ENCODE data around the gene DIPK1B. TPM values are rescaled to one million over a fixed set of nuclear protein-coding genes. Genes with fewer than 3 reads are reported as not detected.

Gene DIPK1B
- total RNA-seq, 3 donors from 2014 or later: 4.8 to 8.2 (median 5.6) TPM

DNA sequence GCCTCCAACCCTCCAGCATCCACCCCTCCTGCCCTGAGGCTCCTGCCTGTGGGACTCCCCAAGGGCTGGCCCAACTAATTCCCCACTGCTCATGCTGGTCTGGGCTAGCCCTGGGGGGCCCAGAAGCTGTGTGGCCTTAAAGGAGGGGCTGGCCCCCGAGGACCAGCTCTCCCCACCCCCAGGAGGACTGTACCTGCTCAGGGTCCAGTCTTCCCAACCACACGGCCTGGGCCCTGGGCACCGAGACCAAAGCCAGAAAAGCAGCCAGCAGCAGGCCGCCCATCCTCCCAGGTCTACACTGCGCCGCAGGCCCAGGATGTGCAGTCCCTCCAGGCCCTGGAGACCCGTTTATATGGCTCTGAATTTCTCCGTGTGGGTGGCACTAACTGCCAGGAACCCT lies 35.8 kb downstream of the DIPK1B start, which contains the start of gene LCN6:
Gene LCN6, minus strand, starts transcription at position 325 of the 400 bp plus-strand sequence. Its CDS starts 42 bp downstream, at position 283.
- peaks cover 0 to 14% of the 10 kb centered on the region in 2 donors for H3K27me3 ChIP-seq
- no peak within 1 kb of the TSS for H3K27ac ChIP-seq
- H3K4me3 ChIP-seq: no peak within 1 kb of the TSS
- H3K9me3 ChIP-seq: peaks cover 0 to 14% of the 10 kb centered on the region in 2 donors
- no peaks in the 10 kb centered on the region for H3K4me1 ChIP-seq
- TF ChIP-seq POLR2AphosphoS5 (IDR thresholded peaks at IDR 0.05) (no peak), POLR2A (IDR thresholded peaks at IDR 0.05) (no peak)
- TF ChIP-seq, protein P1, sequence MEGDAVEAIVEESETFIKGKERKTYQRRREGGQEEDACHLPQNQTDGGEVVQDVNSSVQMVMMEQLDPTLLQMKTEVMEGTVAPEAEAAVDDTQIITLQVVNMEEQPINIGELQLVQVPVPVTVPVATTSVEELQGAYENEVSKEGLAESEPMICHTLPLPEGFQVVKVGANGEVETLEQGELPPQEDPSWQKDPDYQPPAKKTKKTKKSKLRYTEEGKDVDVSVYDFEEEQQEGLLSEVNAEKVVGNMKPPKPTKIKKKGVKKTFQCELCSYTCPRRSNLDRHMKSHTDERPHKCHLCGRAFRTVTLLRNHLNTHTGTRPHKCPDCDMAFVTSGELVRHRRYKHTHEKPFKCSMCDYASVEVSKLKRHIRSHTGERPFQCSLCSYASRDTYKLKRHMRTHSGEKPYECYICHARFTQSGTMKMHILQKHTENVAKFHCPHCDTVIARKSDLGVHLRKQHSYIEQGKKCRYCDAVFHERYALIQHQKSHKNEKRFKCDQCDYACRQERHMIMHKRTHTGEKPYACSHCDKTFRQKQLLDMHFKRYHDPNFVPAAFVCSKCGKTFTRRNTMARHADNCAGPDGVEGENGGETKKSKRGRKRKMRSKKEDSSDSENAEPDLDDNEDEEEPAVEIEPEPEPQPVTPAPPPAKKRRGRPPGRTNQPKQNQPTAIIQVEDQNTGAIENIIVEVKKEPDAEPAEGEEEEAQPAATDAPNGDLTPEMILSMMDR (IDR thresholded peaks at IDR 0.05): no peak
- H3K36me3 ChIP-seq: no peaks in the 10 kb centered on the region
- intact Hi-C loops (cut with DNase I; ENCODE audit: low total_unique reads): no loop called here
- no peak for DNase-seq (ENCODE audit: low spot score in 2 of 2)

GRCh38 chr9:136748666-136749611 lies 36.6 kb downstream of the DIPK1B start:
- Histone ChIP-seq H3K4me3 (no peak overlapping the region), H3K36me3 (no peaks in the 10 kb centered on the region), H3K9me3 (peaks cover 4 to 14% of the 10 kb centered on the region in 2 donors), H3K4me1 (no peaks in the 10 kb centered on the region), H3K27ac (no peak overlapping the region), H3K27me3 (peaks cover 0 to 7% of the 10 kb centered on the region in 2 donors)
- DNase-seq (ENCODE audit: low spot score in 2 of 2): no peak
- intact Hi-C loops (cut with DNase I; ENCODE audit: low total_unique reads): no loop called here
- TF ChIP-seq, protein P1 (IDR thresholded peaks at IDR 0.05): no peak
- TF ChIP-seq POLR2A (IDR thresholded peaks at IDR 0.05) (no peak), POLR2AphosphoS5 (IDR thresholded peaks at IDR 0.05) (no peak)

DNA sequence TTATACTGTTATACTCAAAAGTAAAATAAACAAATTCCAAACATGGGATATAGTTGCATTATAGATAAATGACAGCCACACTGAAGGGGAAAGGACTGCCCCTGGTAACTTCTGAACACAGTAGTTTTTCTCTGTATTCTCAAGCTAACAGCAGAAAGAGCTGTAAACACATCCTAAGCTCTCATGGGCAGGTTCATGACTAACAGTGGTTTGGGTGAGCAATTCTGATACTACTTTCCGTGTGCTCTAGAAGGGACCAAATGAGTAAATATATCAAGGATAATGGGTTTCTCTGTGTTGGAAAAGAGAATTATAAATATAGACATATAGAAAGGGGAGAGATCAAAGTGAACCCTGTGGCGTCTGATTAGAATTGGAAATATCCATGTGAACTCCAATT lies 38.2 kb downstream of the DIPK1B start:
- TF ChIP-seq POLR2A (IDR thresholded peaks at IDR 0.05) (no peak), POLR2AphosphoS5 (IDR thresholded peaks at IDR 0.05) (no peak)
- TF ChIP-seq, protein P1 (IDR thresholded peaks at IDR 0.05): no peak
- H3K27ac ChIP-seq: no peak overlapping the region
- intact Hi-C loops (cut with DNase I; ENCODE audit: low total_unique reads): no loop called here

DNA sequence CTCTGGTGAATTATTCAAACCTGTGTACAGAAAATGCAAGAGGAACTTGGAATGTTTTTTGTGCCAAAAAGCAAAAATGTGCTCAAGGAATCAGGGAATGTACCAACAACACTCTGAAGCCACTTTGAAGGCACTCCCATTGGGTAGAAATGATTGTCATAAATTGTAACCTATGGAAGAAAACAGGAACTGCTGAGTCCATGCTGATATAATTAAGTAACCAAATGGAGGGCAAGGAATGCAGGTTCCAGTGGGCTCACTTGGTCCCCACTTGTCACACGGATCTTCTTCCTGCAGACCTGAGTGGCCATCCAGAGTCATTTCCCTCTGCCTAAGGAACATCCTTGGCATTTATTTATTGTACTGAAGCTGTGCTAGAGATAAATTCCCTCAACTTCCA lies 38.9 kb downstream of the DIPK1B start:
- H3K36me3 ChIP-seq: no peaks in the 10 kb centered on the region
- no peak overlapping the region for H3K27ac ChIP-seq
- H3K4me3 ChIP-seq: no peak overlapping the region
- H3K4me1 ChIP-seq: no peaks in the 10 kb centered on the region
- H3K9me3 ChIP-seq: peaks cover 14% of the 10 kb centered on the region in 2 donors
- intact Hi-C loops (cut with DNase I; ENCODE audit: low total_unique reads): no loop called here
- no peak for DNase-seq (ENCODE audit: low spot score in 2 of 2)
- no peaks in the 10 kb centered on the region for H3K27me3 ChIP-seq
- TF ChIP-seq, protein P1 (IDR thresholded peaks at IDR 0.05): no peak
- no peak for TF ChIP-seq POLR2A (IDR thresholded peaks at IDR 0.05)
- TF ChIP-seq POLR2AphosphoS5 (IDR thresholded peaks at IDR 0.05): no peak

More for the DNA sequence above, 38.2 kb downstream of the DIPK1B start:
- Histone ChIP-seq H3K4me1 (no peaks in the 10 kb centered on the region), H3K9me3 (peaks cover 10 to 14% of the 10 kb centered on the region in 2 donors), H3K27me3 (no peaks in the 10 kb centered on the region), H3K4me3 (no peak overlapping the region), H3K36me3 (no peaks in the 10 kb centered on the region)
- no peak for DNase-seq (ENCODE audit: low spot score in 2 of 2)

DNA sequence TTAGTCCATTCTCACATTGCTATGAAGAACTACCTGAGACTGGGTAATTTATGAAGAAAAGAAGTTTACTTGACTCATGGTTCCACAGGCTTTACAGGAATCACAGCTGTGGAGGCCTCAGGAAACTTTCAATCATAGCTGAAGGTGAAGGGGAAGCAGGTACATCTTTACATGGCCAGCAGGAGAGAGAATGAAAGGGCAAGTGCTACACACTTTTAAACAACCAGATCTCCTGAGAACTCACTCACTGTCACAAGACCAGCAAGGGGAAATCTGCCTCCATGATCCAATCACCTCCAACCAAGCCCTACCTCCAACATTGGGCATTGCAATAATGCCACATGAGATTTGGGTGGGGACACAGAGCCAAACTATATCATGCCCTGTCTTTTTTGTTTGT lies 39.4 kb downstream of the DIPK1B start:
- Histone ChIP-seq H3K36me3 (no peaks in the 10 kb centered on the region), H3K4me1 (no peaks in the 10 kb centered on the region), H3K9me3 (peaks cover 14% of the 10 kb centered on the region in 2 donors), H3K4me3 (no peak overlapping the region), H3K27me3 (no peaks in the 10 kb centered on the region), H3K27ac (no peak overlapping the region)
- TF ChIP-seq, protein P1 (IDR thresholded peaks at IDR 0.05): no peak
- TF ChIP-seq POLR2A (IDR thresholded peaks at IDR 0.05): no peak
- no peak for TF ChIP-seq POLR2AphosphoS5 (IDR thresholded peaks at IDR 0.05)
- DNase-seq (ENCODE audit: low spot score in 2 of 2): no peak
- intact Hi-C loops (cut with DNase I; ENCODE audit: low total_unique reads): no loop called here
